ENCODE results near the gene POPDC3. TPM values are rescaled to one million over a fixed set of nuclear protein-coding genes. Genes with fewer than 3 reads are reported as not detected.
A peak's percentile ranks its signal among the peaks of the same experiment; 100 is the strongest.

Gene POPDC3
- polyA plus RNA-seq, 4 donors, result 0.21 to 0.54 (median 0.24) TPM; not detected in 1

DNA sequence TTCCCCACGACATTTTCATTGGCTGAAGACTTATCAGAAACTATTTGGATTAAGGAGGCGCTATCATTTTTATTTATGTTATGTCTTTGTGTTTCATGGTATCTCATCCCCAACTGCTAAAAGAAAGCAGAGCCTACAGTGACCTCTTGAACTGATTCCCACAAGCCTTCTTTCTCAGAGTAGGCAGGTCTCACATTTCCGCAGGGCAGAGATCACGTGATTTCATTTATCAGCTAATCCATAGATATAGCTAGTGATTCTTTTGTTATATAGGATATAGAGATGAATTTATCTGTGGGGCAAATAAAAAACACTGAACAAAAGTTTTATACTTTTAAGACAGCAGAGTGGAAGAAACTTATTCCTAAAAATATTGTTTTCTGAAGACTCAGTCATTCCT lies 25.0 kb upstream of the POPDC3 start:
- Histone ChIP-seq H3K27ac (ENCODE audit: low read depth in 1 of 3, low read length in 2 of 3) (no peak overlapping the region), H3K9me3 (ENCODE audit: control insufficient read depth in 2 of 2, insufficient read depth in 1 of 2, low read depth in 1 of 2, low read length in 1 of 2) (no peaks in the 10 kb centered on the region), H3K27me3 (ENCODE audit: control insufficient read depth in 3 of 3, insufficient read depth in 3 of 3, low read length in 3 of 3) (peaks cover 0 to 2% (median 0%) of the 10 kb centered on the region in 3 donors), H3K36me3 (ENCODE audit: control insufficient read depth in 3 of 3, insufficient read depth in 2 of 3, low read depth in 1 of 3, low read length in 3 of 3) (no peaks in the 10 kb centered on the region), H3K4me1 (ENCODE audit: control insufficient read depth in 3 of 3, insufficient read depth in 2 of 3, low read depth in 1 of 3, low read length in 2 of 3) (no peaks in the 10 kb centered on the region), H3K4me3 (ENCODE audit: low read depth in 1 of 3, low read length in 3 of 3) (no peak overlapping the region)
- no peak for DNase-seq
- FAIRE-seq, result no peak
- WGBS, 3 donors, result 56 to 62% (median 57%) methylated on average over 4 of the region's 4 CpGs

DNA sequence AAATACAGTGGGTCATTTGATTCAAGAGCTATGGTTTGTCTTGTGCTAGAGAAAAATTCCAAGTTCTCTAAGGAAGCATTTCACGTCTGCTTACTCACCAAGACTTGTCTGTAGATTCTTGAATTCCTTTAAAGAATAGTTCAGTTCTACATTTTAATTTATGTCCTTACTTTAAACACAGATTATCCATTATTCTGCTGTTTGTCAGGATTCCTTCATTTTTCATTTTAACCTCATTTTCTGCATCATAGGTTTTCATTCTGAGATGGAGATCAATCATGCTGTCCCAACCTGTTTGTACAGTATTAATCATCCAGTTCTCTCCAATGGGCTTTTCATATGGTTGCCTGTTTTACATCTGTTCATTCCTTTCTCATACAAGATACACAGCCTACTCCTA lies 24.5 kb upstream of the POPDC3 start:
- Histone ChIP-seq H3K27me3 (ENCODE audit: control insufficient read depth in 3 of 3, insufficient read depth in 3 of 3, low read length in 3 of 3) (peaks cover 0 to 2% (median 0%) of the 10 kb centered on the region in 3 donors), H3K4me1 (ENCODE audit: control insufficient read depth in 3 of 3, insufficient read depth in 2 of 3, low read depth in 1 of 3, low read length in 2 of 3) (no peaks in the 10 kb centered on the region), H3K36me3 (ENCODE audit: control insufficient read depth in 3 of 3, insufficient read depth in 2 of 3, low read depth in 1 of 3, low read length in 3 of 3) (no peaks in the 10 kb centered on the region), H3K27ac (ENCODE audit: low read depth in 1 of 3, low read length in 2 of 3) (no peak overlapping the region), H3K4me3 (ENCODE audit: low read depth in 1 of 3, low read length in 3 of 3) (no peak overlapping the region), H3K9me3 (ENCODE audit: control insufficient read depth in 2 of 2, insufficient read depth in 1 of 2, low read depth in 1 of 2, low read length in 1 of 2) (no peaks in the 10 kb centered on the region)
- WGBS, 3 donors, result 70 to 94% (median 76%) methylated on average over 1 of the region's 1 CpG
- DNase-seq (no peak), FAIRE-seq (no peak)

DNA sequence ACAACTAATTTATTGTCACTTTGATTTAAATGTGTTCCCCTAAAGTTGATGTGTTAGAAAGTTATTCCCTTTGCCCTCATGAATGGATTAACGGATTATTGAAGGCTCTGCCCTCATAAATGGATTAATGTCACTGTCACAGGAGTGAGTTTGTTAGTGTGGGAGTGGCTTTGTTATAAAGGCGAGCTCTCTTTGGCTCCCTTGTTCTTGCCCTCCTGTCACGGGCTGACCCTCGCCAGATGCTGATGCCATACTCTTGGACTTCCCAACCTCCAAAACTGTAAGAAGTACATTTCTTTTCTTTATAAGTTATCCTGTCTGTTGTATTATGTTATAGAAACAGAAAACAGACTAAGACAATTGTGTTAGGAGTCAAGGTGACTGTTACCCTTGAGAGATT lies 22.7 kb upstream of the POPDC3 start:
- 66 to 84% (median 69%) methylated on average over 4 of the region's 4 CpGs for WGBS, 3 donors
- H3K4me3 ChIP-seq (ENCODE audit: low read depth in 1 of 3, low read length in 3 of 3), result no peak overlapping the region
- no peak for DNase-seq
- no peaks in the 10 kb centered on the region for H3K9me3 ChIP-seq (ENCODE audit: control insufficient read depth in 2 of 2, insufficient read depth in 1 of 2, low read depth in 1 of 2, low read length in 1 of 2)
- no peak for FAIRE-seq
- H3K27ac ChIP-seq (ENCODE audit: low read depth in 1 of 3, low read length in 2 of 3), result no peak overlapping the region
- no peaks in the 10 kb centered on the region for H3K4me1 ChIP-seq (ENCODE audit: control insufficient read depth in 3 of 3, insufficient read depth in 2 of 3, low read depth in 1 of 3, low read length in 2 of 3)
- H3K27me3 ChIP-seq (ENCODE audit: control insufficient read depth in 3 of 3, insufficient read depth in 3 of 3, low read length in 3 of 3), result peaks cover 0 to 2% (median 0%) of the 10 kb centered on the region in 3 donors
- no peaks in the 10 kb centered on the region for H3K36me3 ChIP-seq (ENCODE audit: control insufficient read depth in 3 of 3, insufficient read depth in 2 of 3, low read depth in 1 of 3, low read length in 3 of 3)

DNA sequence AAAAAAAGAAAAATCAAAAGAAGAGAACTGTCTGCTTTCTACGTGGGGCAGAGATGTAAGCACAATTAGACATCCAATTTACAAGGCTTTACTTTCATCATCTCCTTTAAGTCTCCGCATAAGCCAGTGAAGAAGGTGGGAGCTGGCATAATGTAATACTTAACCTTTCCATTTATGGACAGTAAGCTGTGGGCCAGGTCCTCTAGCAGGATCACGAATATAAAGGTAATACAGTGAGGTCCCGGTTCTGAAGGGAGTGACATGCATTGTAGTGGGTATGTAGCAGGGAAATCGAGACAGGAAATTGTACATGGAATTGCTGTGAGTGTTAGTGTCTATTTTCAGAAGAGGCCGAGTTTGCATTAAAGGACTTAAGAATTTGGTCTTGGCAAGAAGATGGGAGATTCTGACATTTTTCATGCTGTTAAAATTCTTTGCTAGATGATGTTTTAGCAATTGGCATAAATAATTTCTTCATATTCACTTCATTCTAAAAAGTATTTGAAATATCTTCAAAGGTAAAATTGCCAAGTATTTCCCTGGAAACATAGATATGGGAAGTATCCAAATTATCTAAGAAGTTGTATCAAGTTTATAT lies 20.4 kb upstream of the POPDC3 start:
- Histone ChIP-seq H3K36me3 (ENCODE audit: control insufficient read depth in 3 of 3, insufficient read depth in 2 of 3, low read depth in 1 of 3, low read length in 3 of 3) (no peaks in the 10 kb centered on the region), H3K4me3 (ENCODE audit: low read depth in 1 of 3, low read length in 3 of 3) (no peak overlapping the region), H3K4me1 (ENCODE audit: control insufficient read depth in 3 of 3, insufficient read depth in 2 of 3, low read depth in 1 of 3, low read length in 2 of 3) (no peaks in the 10 kb centered on the region), H3K27ac (ENCODE audit: low read depth in 1 of 3, low read length in 2 of 3) (no peak overlapping the region), H3K9me3 (ENCODE audit: control insufficient read depth in 2 of 2, insufficient read depth in 1 of 2, low read depth in 1 of 2, low read length in 1 of 2) (peaks cover 0 to 3% of the 10 kb centered on the region in 2 donors), H3K27me3 (ENCODE audit: control insufficient read depth in 3 of 3, insufficient read depth in 3 of 3, low read length in 3 of 3) (peaks cover 0 to 2% (median 0%) of the 10 kb centered on the region in 3 donors)
- WGBS, 3 donors, result 72 to 84% (median 82%) methylated on average over 6 of the region's 6 CpGs
- FAIRE-seq, result no peak
- DNase-seq, result no peak

DNA sequence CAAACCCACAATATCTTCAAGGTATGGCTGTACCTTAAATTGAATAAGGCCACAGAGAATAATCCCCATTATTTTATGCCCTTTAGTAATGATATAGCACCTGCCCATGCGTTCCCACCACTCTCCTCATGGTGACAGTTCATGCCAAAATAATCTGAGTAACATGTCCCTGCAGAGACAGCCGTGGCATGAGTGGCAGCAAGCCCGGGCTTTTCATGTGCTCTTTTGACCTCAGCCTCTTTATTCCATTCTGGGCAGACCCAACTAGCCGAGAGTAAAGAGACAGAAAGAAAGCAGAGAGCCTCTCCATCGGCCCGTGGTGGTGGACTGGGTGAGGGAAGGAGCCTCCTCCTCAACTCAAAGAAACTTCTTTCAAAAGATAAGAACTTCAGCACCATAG lies 19.9 kb upstream of the POPDC3 start:
- Histone ChIP-seq H3K4me1 (ENCODE audit: control insufficient read depth in 3 of 3, insufficient read depth in 2 of 3, low read depth in 1 of 3, low read length in 2 of 3) (no peaks in the 10 kb centered on the region), H3K36me3 (ENCODE audit: control insufficient read depth in 3 of 3, insufficient read depth in 2 of 3, low read depth in 1 of 3, low read length in 3 of 3) (no peaks in the 10 kb centered on the region), H3K27me3 (ENCODE audit: control insufficient read depth in 3 of 3, insufficient read depth in 3 of 3, low read length in 3 of 3) (peaks cover 0 to 2% (median 0%) of the 10 kb centered on the region in 3 donors), H3K4me3 (ENCODE audit: low read depth in 1 of 3, low read length in 3 of 3) (no peak overlapping the region), H3K9me3 (ENCODE audit: control insufficient read depth in 2 of 2, insufficient read depth in 1 of 2, low read depth in 1 of 2, low read length in 1 of 2) (peaks cover 0 to 3% of the 10 kb centered on the region in 2 donors), H3K27ac (ENCODE audit: low read depth in 1 of 3, low read length in 2 of 3) (no peak overlapping the region)
- 47 to 60% (median 55%) methylated on average over 6 of the region's 6 CpGs for WGBS, 3 donors
- DNase-seq, result no peak
- FAIRE-seq, result no peak

DNA sequence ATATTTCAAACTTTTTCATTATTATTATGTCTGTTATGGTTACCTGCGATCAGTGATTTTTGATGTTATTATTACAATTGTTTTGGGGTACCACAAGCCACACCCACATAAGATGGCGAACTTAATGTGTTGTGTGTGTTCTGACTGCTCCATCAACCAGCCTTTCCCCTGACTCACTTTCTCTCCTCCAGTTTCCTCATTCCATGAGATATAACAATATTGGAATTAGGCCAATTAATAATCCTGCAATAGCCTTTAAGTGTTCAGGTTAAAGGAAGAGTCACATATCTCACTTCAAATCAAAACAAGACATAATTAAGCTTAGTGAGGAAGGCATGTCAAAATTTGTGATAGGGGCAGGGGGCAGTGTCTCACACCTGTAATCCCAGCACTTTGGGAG lies 16.3 kb upstream of the POPDC3 start:
- no peak for FAIRE-seq
- peaks cover 0 to 2% (median 0%) of the 10 kb centered on the region in 3 donors for H3K27me3 ChIP-seq (ENCODE audit: control insufficient read depth in 3 of 3, insufficient read depth in 3 of 3, low read length in 3 of 3)
- DNase-seq, result peak in 1 of 2 donors; percentile 15

DNA sequence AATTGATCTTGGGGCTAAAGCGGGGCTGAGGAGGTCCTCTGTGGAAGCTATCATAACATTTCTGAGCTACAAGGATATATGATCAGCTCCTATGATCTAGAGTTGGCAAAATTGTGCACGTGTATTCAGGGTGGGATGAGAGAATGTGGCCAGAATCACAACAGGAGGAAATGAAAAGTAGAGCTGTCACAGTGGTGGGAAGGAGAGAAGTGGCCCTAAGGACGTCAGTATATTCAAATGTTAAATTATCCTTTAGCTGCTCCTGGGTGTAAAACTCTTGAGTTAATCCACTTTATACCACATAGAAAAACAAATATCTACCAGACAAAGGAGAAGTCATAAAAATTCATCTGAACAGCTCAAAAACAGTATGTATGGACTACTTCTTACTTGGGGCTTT lies 14.8 kb upstream of the POPDC3 start:
- H3K27ac ChIP-seq (ENCODE audit: low read depth in 1 of 3, low read length in 2 of 3), result no peak overlapping the region
- DNase-seq (no peak), FAIRE-seq (no peak)
- 69 to 81% (median 77%) methylated on average over 3 of the region's 3 CpGs for WGBS, 3 donors
- H3K27me3 ChIP-seq (ENCODE audit: control insufficient read depth in 3 of 3, insufficient read depth in 3 of 3, low read length in 3 of 3), result no peaks in the 10 kb centered on the region
- no peak overlapping the region for H3K4me3 ChIP-seq (ENCODE audit: low read depth in 1 of 3, low read length in 3 of 3)
- H3K36me3 ChIP-seq (ENCODE audit: control insufficient read depth in 3 of 3, insufficient read depth in 2 of 3, low read depth in 1 of 3, low read length in 3 of 3), result no peaks in the 10 kb centered on the region
- no peaks in the 10 kb centered on the region for H3K4me1 ChIP-seq (ENCODE audit: control insufficient read depth in 3 of 3, insufficient read depth in 2 of 3, low read depth in 1 of 3, low read length in 2 of 3)
- peaks cover 0 to 3% of the 10 kb centered on the region in 2 donors for H3K9me3 ChIP-seq (ENCODE audit: control insufficient read depth in 2 of 2, insufficient read depth in 1 of 2, low read depth in 1 of 2, low read length in 1 of 2)

More for the DNA sequence above, 16.3 kb upstream of the POPDC3 start:
- Histone ChIP-seq H3K4me1 (ENCODE audit: control insufficient read depth in 3 of 3, insufficient read depth in 2 of 3, low read depth in 1 of 3, low read length in 2 of 3) (no peaks in the 10 kb centered on the region), H3K4me3 (ENCODE audit: low read depth in 1 of 3, low read length in 3 of 3) (no peak overlapping the region), H3K36me3 (ENCODE audit: control insufficient read depth in 3 of 3, insufficient read depth in 2 of 3, low read depth in 1 of 3, low read length in 3 of 3) (no peaks in the 10 kb centered on the region), H3K9me3 (ENCODE audit: control insufficient read depth in 2 of 2, insufficient read depth in 1 of 2, low read depth in 1 of 2, low read length in 1 of 2) (peaks cover 0 to 3% of the 10 kb centered on the region in 2 donors), H3K27ac (ENCODE audit: low read depth in 1 of 3, low read length in 2 of 3) (no peak overlapping the region)
- WGBS, 3 donors, result 65 to 86% (median 78%) methylated on average over 2 of the region's 2 CpGs

DNA sequence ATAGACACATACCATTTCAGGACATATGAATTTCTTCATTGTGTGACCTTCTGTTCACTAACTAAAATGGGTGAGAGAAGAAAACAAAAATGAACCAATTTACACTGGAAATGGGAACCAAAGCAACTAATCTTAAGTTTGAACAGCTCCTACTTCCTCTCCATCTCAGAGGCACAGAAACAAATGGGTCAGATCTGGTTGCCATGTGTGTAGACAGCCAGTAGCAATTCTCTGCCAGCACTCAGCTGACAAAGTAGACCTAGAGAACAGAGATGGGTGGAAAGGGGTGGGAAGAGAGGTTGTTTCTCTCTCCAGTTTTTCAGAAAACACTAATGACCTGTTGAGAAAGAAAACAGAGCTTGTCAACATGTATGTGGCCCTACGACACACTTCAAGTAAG lies 14.3 kb upstream of the POPDC3 start:
- H3K4me3 ChIP-seq (ENCODE audit: low read depth in 1 of 3, low read length in 3 of 3), result no peak overlapping the region
- DNase-seq, result no peak
- no peaks in the 10 kb centered on the region for H3K36me3 ChIP-seq (ENCODE audit: control insufficient read depth in 3 of 3, insufficient read depth in 2 of 3, low read depth in 1 of 3, low read length in 3 of 3)
- no peaks in the 10 kb centered on the region for H3K27me3 ChIP-seq (ENCODE audit: control insufficient read depth in 3 of 3, insufficient read depth in 3 of 3, low read length in 3 of 3)
- H3K9me3 ChIP-seq (ENCODE audit: control insufficient read depth in 2 of 2, insufficient read depth in 1 of 2, low read depth in 1 of 2, low read length in 1 of 2), result peaks cover 0 to 3% of the 10 kb centered on the region in 2 donors
- 81 to 94% (median 84%) methylated on average over 1 of the region's 1 CpG for WGBS, 3 donors
- no peaks in the 10 kb centered on the region for H3K4me1 ChIP-seq (ENCODE audit: control insufficient read depth in 3 of 3, insufficient read depth in 2 of 3, low read depth in 1 of 3, low read length in 2 of 3)
- no peak overlapping the region for H3K27ac ChIP-seq (ENCODE audit: low read depth in 1 of 3, low read length in 2 of 3)
- FAIRE-seq, result no peak

DNA sequence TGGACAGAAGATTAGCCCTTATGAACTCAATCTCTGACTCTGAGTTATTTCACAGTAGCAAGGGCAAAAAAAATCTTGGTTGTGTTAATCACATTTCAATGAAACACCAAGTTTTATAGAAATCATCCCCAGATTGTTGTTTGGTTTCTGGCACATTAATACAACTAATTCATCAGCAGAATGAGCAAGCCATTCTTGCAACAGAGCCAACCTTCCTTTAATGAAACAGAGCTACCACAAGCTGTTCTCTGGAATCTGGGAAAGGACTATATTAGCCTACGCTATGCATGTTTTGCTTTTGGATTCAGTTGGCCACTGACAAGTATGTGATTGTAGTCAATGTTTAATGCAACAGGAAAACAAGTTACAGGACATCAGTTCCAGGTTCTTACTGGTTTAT lies 13.8 kb upstream of the POPDC3 start:
- Histone ChIP-seq H3K36me3 (ENCODE audit: control insufficient read depth in 3 of 3, insufficient read depth in 2 of 3, low read depth in 1 of 3, low read length in 3 of 3) (no peaks in the 10 kb centered on the region), H3K4me1 (ENCODE audit: control insufficient read depth in 3 of 3, insufficient read depth in 2 of 3, low read depth in 1 of 3, low read length in 2 of 3) (no peaks in the 10 kb centered on the region), H3K27ac (ENCODE audit: low read depth in 1 of 3, low read length in 2 of 3) (no peak overlapping the region), H3K9me3 (ENCODE audit: control insufficient read depth in 2 of 2, insufficient read depth in 1 of 2, low read depth in 1 of 2, low read length in 1 of 2) (peaks cover 0 to 3% of the 10 kb centered on the region in 2 donors), H3K4me3 (ENCODE audit: low read depth in 1 of 3, low read length in 3 of 3) (no peak overlapping the region), H3K27me3 (ENCODE audit: control insufficient read depth in 3 of 3, insufficient read depth in 3 of 3, low read length in 3 of 3) (no peaks in the 10 kb centered on the region)
- no peak for FAIRE-seq
- DNase-seq, result no peak
- 68 to 89% (median 88%) methylated on average over 1 of the region's 1 CpG for WGBS, 3 donors
